Peyer's patch (tissue), 4 donors: ENCODE data around the gene PSAPL1.

ENCODE experiments used
- POLR2A ChIP-seq, 2 donors: fragments of 450-650 bp; IDR thresholded peaks; one replicate each; pipeline ENCODE4 v1.5.1; 2017; ENCODE audit warnings: antibody characterized with exemption in 2 of 2, mild to moderate bottlenecking in 2 of 2, moderate library complexity in 2 of 2
- TF ChIP-seq, protein P1 (sequence below), 6 experiments: fragments of 450-650 bp in 4 of 6; fragments of 200-600 bp in 2 of 6; sonication (generic) in 1 of 6; IDR thresholded peaks; one replicate each; pipeline ENCODE4 v1.5.1; 2017 to 2019; ENCODE audit warnings: antibody characterized with exemption in 6 of 6, mild to moderate bottlenecking in 3 of 6, moderate library complexity in 1 of 6

DNA sequence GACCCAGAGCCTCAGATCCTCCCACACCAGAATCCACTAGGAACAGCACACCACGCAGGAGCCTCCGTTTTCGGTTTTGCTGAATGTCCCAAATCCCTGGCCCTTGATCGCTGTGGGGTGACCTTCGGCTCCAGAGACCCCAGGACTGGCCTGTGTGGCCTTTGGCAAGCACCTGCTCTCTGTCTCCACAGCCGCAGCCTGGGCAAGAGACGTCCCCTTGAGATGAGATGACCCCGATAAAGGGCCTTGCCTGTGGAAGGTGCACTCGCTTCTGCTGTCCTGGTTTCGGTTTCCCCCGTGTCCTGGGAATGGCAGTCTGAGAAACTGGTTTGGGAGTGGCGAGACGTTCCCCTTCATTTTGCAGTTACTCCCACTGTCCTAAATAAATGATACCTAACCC is 9.6 kb downstream of the PSAPL1 start:
- TF ChIP-seq, protein P1, sequence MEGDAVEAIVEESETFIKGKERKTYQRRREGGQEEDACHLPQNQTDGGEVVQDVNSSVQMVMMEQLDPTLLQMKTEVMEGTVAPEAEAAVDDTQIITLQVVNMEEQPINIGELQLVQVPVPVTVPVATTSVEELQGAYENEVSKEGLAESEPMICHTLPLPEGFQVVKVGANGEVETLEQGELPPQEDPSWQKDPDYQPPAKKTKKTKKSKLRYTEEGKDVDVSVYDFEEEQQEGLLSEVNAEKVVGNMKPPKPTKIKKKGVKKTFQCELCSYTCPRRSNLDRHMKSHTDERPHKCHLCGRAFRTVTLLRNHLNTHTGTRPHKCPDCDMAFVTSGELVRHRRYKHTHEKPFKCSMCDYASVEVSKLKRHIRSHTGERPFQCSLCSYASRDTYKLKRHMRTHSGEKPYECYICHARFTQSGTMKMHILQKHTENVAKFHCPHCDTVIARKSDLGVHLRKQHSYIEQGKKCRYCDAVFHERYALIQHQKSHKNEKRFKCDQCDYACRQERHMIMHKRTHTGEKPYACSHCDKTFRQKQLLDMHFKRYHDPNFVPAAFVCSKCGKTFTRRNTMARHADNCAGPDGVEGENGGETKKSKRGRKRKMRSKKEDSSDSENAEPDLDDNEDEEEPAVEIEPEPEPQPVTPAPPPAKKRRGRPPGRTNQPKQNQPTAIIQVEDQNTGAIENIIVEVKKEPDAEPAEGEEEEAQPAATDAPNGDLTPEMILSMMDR (IDR thresholded peaks at IDR 0.05) = no peak
- no peak for TF ChIP-seq POLR2A (IDR thresholded peaks at IDR 0.05)
